ENCODE results near the gene HERPUD1. TPM values are rescaled to one million over a fixed set of nuclear protein-coding genes. Genes with fewer than 3 reads are reported as not detected.
"Not testable (repeated sequence)": the region's sequence is repeated elsewhere in the genome, so short reads cannot be mapped to it uniquely, and the experiment has no call there.

Gene HERPUD1
- total and polyA plus RNA-seq, 9 of the 15 experiments (the other 6 are each of a cell fraction or from before 2014, with no cell fraction given), result 14.2 to 60.7 (median 37.4) TPM

DNA sequence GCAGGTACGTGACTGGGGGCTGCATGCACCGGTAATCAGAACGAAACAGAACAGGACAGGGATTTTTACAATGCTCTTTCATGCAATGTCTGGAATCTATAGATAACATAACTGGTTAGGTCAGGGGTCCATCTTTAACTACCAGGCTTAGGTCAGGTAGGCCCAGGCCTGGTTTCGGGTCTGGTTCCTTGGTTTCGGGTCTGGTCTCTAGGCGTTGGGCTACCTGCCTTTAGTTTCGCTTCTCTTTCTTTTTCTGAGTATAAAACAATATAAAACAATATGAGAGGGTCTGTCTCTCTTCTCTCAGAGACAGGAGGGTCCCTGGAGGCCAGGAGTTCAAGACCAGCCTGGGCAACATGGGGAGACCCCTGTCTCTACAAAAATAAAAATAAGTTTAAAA, 42.0 kb downstream of the HERPUD1 start:
- in situ Hi-C loops (cut with MboI), result not testable (repeated sequence)
- WGBS (ENCODE audit: insufficient coverage, low coverage, missing lambda C conversion rate), result 0% methylated on average over 7 of the region's 7 CpGs

GRCh38 chr16:56974549-56975300, 42.8 kb downstream of the HERPUD1 start:
- H3K27me3 ChIP-seq (ENCODE audit: control insufficient read depth in 2 of 2, insufficient read depth in 2 of 2, low read length in 2 of 2), result peaks cover 33 to 69% of the 10 kb centered on the region in 2 experiments; a peak in 4 of 5 replicates
- CTCF ChIA-PET (ENCODE audit: low intra/inter-chr PET ratio), result no interaction called here
- POLR2A ChIA-PET, result interaction anchor here (0.5 to 1.1 kb wide), 3 partner anchors 28 to 193 kb away, joined by 3 to 5 read pairs (median 3); no protein-coding TSS in a partner anchor
- in situ Hi-C loops (cut with MboI) (no loop called here), intact Hi-C loops (cut with micrococcal nuclease) (no loop called here)
- no peak overlapping the region for H3K9ac ChIP-seq (ENCODE audit: insufficient read depth in 1 of 2, low read depth in 2 of 2, low read length in 2 of 2)
- no peaks in the 10 kb centered on the region for H3K79me2 ChIP-seq (ENCODE audit: control insufficient read depth, insufficient read depth, low read length)
- WGBS (ENCODE audit: insufficient coverage, low coverage, missing lambda C conversion rate), result 5% methylated on average over 9 of the region's 9 CpGs
- ATAC-seq (peak; percentile 17; the same call in 1 of the 3 replicates), DNase-seq (ENCODE audit: extremely low read depth in 1 of 4, low spot score in 3 of 4) (no peak), FAIRE-seq (no peak)
- H3K9me3 ChIP-seq (replicated peaks; ENCODE audit: control insufficient read depth, insufficient read depth, low read depth, low read length), result peaks cover 2% of the 10 kb centered on the region
- no TSS peak for BruUV-seq (replicated peaks)
- H3K4me3 ChIP-seq, result no peak overlapping the region
- no peak overlapping the region for H3K27ac ChIP-seq (ENCODE audit: extremely low read depth, low read depth, low read length)
- H4K20me1 ChIP-seq (replicated peaks; ENCODE audit: control insufficient read depth, insufficient read depth, low read length), result no peaks in the 10 kb centered on the region
- H3K4me2 ChIP-seq (ENCODE audit: insufficient read depth, low read length), result no peak overlapping the region
- no peaks in the 10 kb centered on the region for H3K36me3 ChIP-seq (ENCODE audit: control insufficient read depth, insufficient read depth, low read length)
- H2AFZ ChIP-seq (ENCODE audit: low read depth, low read length), result peak overlapping the region; percentile 54
- H3K9me1 ChIP-seq (ENCODE audit: control insufficient read depth, insufficient read depth, low read length), result no peaks in the 10 kb centered on the region
- H3K4me1 ChIP-seq (replicated peaks in 1 of 2; ENCODE audit: control insufficient read depth in 2 of 2, insufficient read depth in 2 of 2, low read length in 2 of 2), result peaks cover 0 to 5% of the 10 kb centered on the region in 2 experiments; a peak in 4 of 5 replicates
- TF ChIP-seq, protein P1, sequence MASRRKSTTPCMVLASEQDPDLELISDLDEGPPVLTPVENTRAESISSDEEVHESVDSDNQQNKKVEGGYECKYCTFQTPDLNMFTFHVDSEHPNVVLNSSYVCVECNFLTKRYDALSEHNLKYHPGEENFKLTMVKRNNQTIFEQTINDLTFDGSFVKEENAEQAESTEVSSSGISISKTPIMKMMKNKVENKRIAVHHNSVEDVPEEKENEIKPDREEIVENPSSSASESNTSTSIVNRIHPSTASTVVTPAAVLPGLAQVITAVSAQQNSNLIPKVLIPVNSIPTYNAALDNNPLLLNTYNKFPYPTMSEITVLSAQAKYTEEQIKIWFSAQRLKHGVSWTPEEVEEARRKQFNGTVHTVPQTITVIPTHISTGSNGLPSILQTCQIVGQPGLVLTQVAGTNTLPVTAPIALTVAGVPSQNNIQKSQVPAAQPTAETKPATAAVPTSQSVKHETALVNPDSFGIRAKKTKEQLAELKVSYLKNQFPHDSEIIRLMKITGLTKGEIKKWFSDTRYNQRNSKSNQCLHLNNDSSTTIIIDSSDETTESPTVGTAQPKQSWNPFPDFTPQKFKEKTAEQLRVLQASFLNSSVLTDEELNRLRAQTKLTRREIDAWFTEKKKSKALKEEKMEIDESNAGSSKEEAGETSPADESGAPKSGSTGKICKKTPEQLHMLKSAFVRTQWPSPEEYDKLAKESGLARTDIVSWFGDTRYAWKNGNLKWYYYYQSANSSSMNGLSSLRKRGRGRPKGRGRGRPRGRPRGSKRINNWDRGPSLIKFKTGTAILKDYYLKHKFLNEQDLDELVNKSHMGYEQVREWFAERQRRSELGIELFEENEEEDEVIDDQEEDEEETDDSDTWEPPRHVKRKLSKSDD (conservative IDR thresholded peaks at IDR 0.05; ENCODE audit: low read length), result no peak
- peak; percentile 69; the same call in 1 of the 2 replicates for TF ChIP-seq SPI1 (IDR thresholded peaks at IDR 0.05; ENCODE audit: borderline replicate concordance, low read depth, low read length)
- TF ChIP-seq ZFP36 (IDR thresholded peaks at IDR 0.05; ENCODE audit: low read depth, low read length, partially characterized antibody), result peak; percentile 59
- TF ChIP-seq POLR2AphosphoS5 (IDR thresholded peaks at IDR 0.05; ENCODE audit: control insufficient read depth, insufficient read depth, low read depth, low read length), result no peak
- TF ChIP-seq ZBTB7A (IDR thresholded peaks at IDR 0.05; ENCODE audit: borderline replicate concordance, control insufficient read depth, low read depth, low read length), result 0 out of 2 replicates have a peak, but pooled peaks have one; percentile 17
- TF ChIP-seq, protein P2, sequence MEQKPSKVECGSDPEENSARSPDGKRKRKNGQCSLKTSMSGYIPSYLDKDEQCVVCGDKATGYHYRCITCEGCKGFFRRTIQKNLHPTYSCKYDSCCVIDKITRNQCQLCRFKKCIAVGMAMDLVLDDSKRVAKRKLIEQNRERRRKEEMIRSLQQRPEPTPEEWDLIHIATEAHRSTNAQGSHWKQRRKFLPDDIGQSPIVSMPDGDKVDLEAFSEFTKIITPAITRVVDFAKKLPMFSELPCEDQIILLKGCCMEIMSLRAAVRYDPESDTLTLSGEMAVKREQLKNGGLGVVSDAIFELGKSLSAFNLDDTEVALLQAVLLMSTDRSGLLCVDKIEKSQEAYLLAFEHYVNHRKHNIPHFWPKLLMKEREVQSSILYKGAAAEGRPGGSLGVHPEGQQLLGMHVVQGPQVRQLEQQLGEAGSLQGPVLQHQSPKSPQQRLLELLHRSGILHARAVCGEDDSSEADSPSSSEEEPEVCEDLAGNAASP (IDR thresholded peaks at IDR 0.05), result no peak

More for the DNA sequence above, 42.0 kb downstream of the HERPUD1 start:
- H3K27me3 ChIP-seq (ENCODE audit: control insufficient read depth in 2 of 2, insufficient read depth in 2 of 2, low read length in 2 of 2), result peaks cover 32 to 61% of the 10 kb centered on the region in 2 experiments; a peak in 4 of 5 replicates
- H3K9me1 ChIP-seq (ENCODE audit: control insufficient read depth, insufficient read depth, low read length); H3K27ac ChIP-seq (ENCODE audit: extremely low read depth, low read depth, low read length); H3K9me3 ChIP-seq (replicated peaks; ENCODE audit: control insufficient read depth, insufficient read depth, low read depth, low read length); H3K9ac ChIP-seq (ENCODE audit: insufficient read depth in 1 of 2, low read depth in 2 of 2, low read length in 2 of 2); H3K4me3 ChIP-seq; H3K79me2 ChIP-seq (ENCODE audit: control insufficient read depth, insufficient read depth, low read length); H4K20me1 ChIP-seq (replicated peaks; ENCODE audit: control insufficient read depth, insufficient read depth, low read length); FAIRE-seq; H2AFZ ChIP-seq (ENCODE audit: low read depth, low read length); ATAC-seq; H3K4me1 ChIP-seq (replicated peaks in 1 of 2; ENCODE audit: control insufficient read depth in 2 of 2, insufficient read depth in 2 of 2, low read length in 2 of 2); DNase-seq (ENCODE audit: extremely low read depth in 1 of 4, low spot score in 3 of 4); BruUV-seq (replicated peaks); CTCF ChIA-PET (ENCODE audit: low intra/inter-chr PET ratio); H3K4me2 ChIP-seq (ENCODE audit: insufficient read depth, low read length); H3K36me3 ChIP-seq (ENCODE audit: control insufficient read depth, insufficient read depth, low read length); intact Hi-C loops (cut with micrococcal nuclease): not testable (repeated sequence)
- POLR2A ChIA-PET, result interaction anchor here (1.1 kb wide), 1 partner anchor 33 kb away, joined by 3 read pairs; no protein-coding TSS in a partner anchor
- TF ChIP-seq CBFA2T2 (conservative IDR thresholded peaks at IDR 0.05) (peak; percentile 39; the same call in 1 of the 2 replicates), TCF3 (CRISPR knock-in tag; IDR thresholded peaks at IDR 0.05) (peak; percentile 27; the same call in 1 of the 2 replicates), TAL1 (IDR thresholded peaks at IDR 0.05) (peak; percentile 40), ARID1B (IDR thresholded peaks at IDR 0.05) (peak; percentile 16; the same call in 1 of the 2 replicates)
